PC-3 (cell line): ENCODE measurements around the gene LEKR1. TPM values are rescaled to one million over a fixed set of nuclear protein-coding genes. Genes with fewer than 3 reads are reported as not detected.

Source experiments
- ATAC-seq: fragments of 200-7000 bp; cut with Tn5 transposase; 2 replicates; pipeline ENCODE4 v1.9.1; 2020; ENCODE audit warnings: mild to moderate bottlenecking, moderate library complexity
- BruUV-seq: library from RNA; stranded (reverse); fragments of 400-500 nt; replicated peaks from 2 replicates; lab custom pipeline; 2021; lab: Mats Ljungman, UMichigan
- CTCF ChIA-PET: fragments of 300-600 bp; sonication (Branson Sonifier 250); formaldehyde crosslinking; loops from one replicate; lab custom pipeline; 2022; ENCODE audit warnings: antibody characterized with exemption; lab: Charles Lee
- POLR2A ChIA-PET: fragments of 300-600 bp; sonication (Branson Sonifier 250); formaldehyde crosslinking; loops from one replicate; lab custom pipeline; 2022; ENCODE audit warnings: antibody characterized with exemption; ENCODE audit not compliant: unreplicated experiment; lab: Charles Lee
- DNase-seq: peaks from one replicate; pipeline ENCODE4 v3.0.0-alpha.2; 2015
- H2AFZ ChIP-seq: fragments of 300-600 bp; sonication (generic); 2 replicates; pipeline ENCODE4 v1.6.0; 2016; ENCODE audit warnings: antibody characterized with exemption, low read length
- H3F3A ChIP-seq: fragments of 300-600 bp; sonication (generic); one replicate; pipeline ENCODE4 v1.6.0; 2017; ENCODE audit warnings: antibody characterized with exemption, low read length, control low read depth, mild to moderate bottlenecking; ENCODE audit not compliant: unreplicated experiment
- H3K27ac ChIP-seq: fragments of 300-600 bp; sonication (generic); 2 replicates; pipeline ENCODE4 v1.5.1; 2016; ENCODE audit warnings: mild to moderate bottlenecking, low read length
- H3K27me3 ChIP-seq: fragments of 300-600 bp; sonication (generic); 2 replicates; pipeline ENCODE4 v1.6.1; 2016; ENCODE audit warnings: low read length, mixed read lengths
- H3K36me3 ChIP-seq: fragments of 300-600 bp; sonication (generic); 2 replicates; pipeline ENCODE4 v1.6.1; 2016; ENCODE audit warnings: low read depth, mixed run types, low read length, mixed read lengths
- H3K4me1 ChIP-seq: fragments of 300-600 bp; sonication (generic); 2 replicates; pipeline ENCODE4 v1.5.1; 2016; ENCODE audit warnings: low read length; ENCODE audit not compliant: insufficient read depth
- H3K4me2 ChIP-seq: fragments of 300-600 bp; sonication (generic); 2 replicates; pipeline ENCODE4 v1.6.0; 2016; ENCODE audit warnings: low read length
- H3K4me3 ChIP-seq: fragments of 300-600 bp; sonication (generic); 2 replicates; pipeline ENCODE4 v1.5.1; 2016; ENCODE audit warnings: mild to moderate bottlenecking, low read length, mixed read lengths
- H3K79me2 ChIP-seq: fragments of 300-600 bp; sonication (generic); 2 replicates; pipeline ENCODE4 v1.6.1; 2017; ENCODE audit warnings: low read length, mixed read lengths
- H3K9ac ChIP-seq: fragments of 300-600 bp; sonication (generic); 2 replicates; pipeline ENCODE4 v1.6.0; 2016; ENCODE audit warnings: mild to moderate bottlenecking, low read length
- H3K9me2 ChIP-seq: fragments of 300-600 bp; sonication (generic); replicated peaks from 2 replicates; pipeline ENCODE4 v1.6.1; 2016; ENCODE audit warnings: mixed run types, low read length, mixed read lengths
- H3K9me3 ChIP-seq: fragments of 300-600 bp; sonication (generic); 2 replicates; pipeline ENCODE4 v1.6.1; 2016; ENCODE audit warnings: low read length, mixed read lengths
- H4K20me1 ChIP-seq: fragments of 300-600 bp; sonication (generic); 2 replicates; pipeline ENCODE4 v1.6.1; 2016; ENCODE audit warnings: low read length, mixed read lengths
- CTCF ChIP-seq: fragments of 300-600 bp; sonication (generic); conservative IDR thresholded peaks from 2 replicates; pipeline ENCODE4 v1.5.1; 2017; ENCODE audit warnings: antibody characterized with exemption, low read depth, mild to moderate bottlenecking, low read length
- EZH2 ChIP-seq: fragments of 300-600 bp; sonication (generic); IDR thresholded peaks from one replicate; pipeline ENCODE4 v1.6.1; 2017; ENCODE audit warnings: antibody characterized with exemption, mild to moderate bottlenecking, low read length; ENCODE audit not compliant: unreplicated experiment
- EZH2phosphoT487 ChIP-seq: fragments of 300-600 bp; sonication (generic); IDR thresholded peaks from 2 replicates; pipeline ENCODE4 v1.6.1; 2018; ENCODE audit warnings: mild to moderate bottlenecking, antibody characterized with exemption, low read length, borderline replicate concordance
- intact Hi-C: fragments of 100-400 bp; cut with micrococcal nuclease; formaldehyde crosslinking; loops from 2 replicates; pipeline ENCODE4 v1.9.0; 2023
- total RNA-seq: library from RNA; depleted of rRNA; stranded (reverse); fragments of >200 nt; gene quantifications from 2 replicates; pipeline ENCODE4 v1.2.3, GENCODE V29; 2014

LEKR1 gene
- total RNA-seq, 1 experiment from 2014 or later: 0.15 TPM

GRCh38 chr3:156923349-156923748 is 97.2 kb downstream of the LEKR1 start:
- Histone ChIP-seq H3K4me3 (no peak overlapping the region), H2AFZ (no peak overlapping the region), H3K9me2 (no peaks in the 10 kb centered on the region), H3K9ac (no peak overlapping the region), H3K36me3 (no peaks in the 10 kb centered on the region), H4K20me1 (no peaks in the 10 kb centered on the region), H3K27ac (no peak overlapping the region), H3K4me1 (peaks cover 29% of the 10 kb centered on the region), H3K79me2 (no peaks in the 10 kb centered on the region), H3K4me2 (no peak overlapping the region), H3F3A (no peaks in the 10 kb centered on the region), H3K27me3 (no peaks in the 10 kb centered on the region), H3K9me3 (no peaks in the 10 kb centered on the region)
- DNase-seq: no peak
- POLR2A ChIA-PET: no interaction called here
- no TSS peak for BruUV-seq
- CTCF ChIA-PET: no interaction called here
- ATAC-seq: no peak
- TF ChIP-seq CTCF (no peak), EZH2 (no peak), EZH2phosphoT487 (no peak)
- intact Hi-C loops: no loop called here

- Histone ChIP-seq H3K9ac (no peak overlapping the region), H3K4me2 (no peak overlapping the region), H3K4me3 (no peak overlapping the region), H3K9me3 (no peaks in the 10 kb centered on the region), H3K27ac (no peak overlapping the region), H3K9me2 (no peaks in the 10 kb centered on the region), H3K36me3 (no peaks in the 10 kb centered on the region), H3K79me2 (no peaks in the 10 kb centered on the region), H3K4me1 (no peaks in the 10 kb centered on the region), H3K27me3 (no peaks in the 10 kb centered on the region), H3F3A (no peaks in the 10 kb centered on the region), H4K20me1 (no peaks in the 10 kb centered on the region), H2AFZ (no peak overlapping the region)
- DNase-seq: no peak
- POLR2A ChIA-PET: no interaction called here
- no TSS peak for BruUV-seq
- CTCF ChIA-PET: no interaction called here
- TF ChIP-seq CTCF (no peak), EZH2 (no peak), EZH2phosphoT487 (no peak)
- ATAC-seq: no peak
- intact Hi-C loops: no loop called here
Observed at GRCh38 chr3:156938724-156939123, 112.6 kb downstream of the LEKR1 start.

- Histone ChIP-seq H3K9ac (no peak overlapping the region), H3K4me3 (no peak overlapping the region), H3K36me3 (no peaks in the 10 kb centered on the region), H4K20me1 (no peaks in the 10 kb centered on the region), H3K9me3 (no peaks in the 10 kb centered on the region), H3K27ac (no peak overlapping the region), H3K79me2 (no peaks in the 10 kb centered on the region), H3K4me1 (no peaks in the 10 kb centered on the region), H3K9me2 (no peaks in the 10 kb centered on the region), H3K4me2 (no peak overlapping the region), H3K27me3 (no peaks in the 10 kb centered on the region), H3F3A (no peaks in the 10 kb centered on the region), H2AFZ (no peak overlapping the region)
- no peak for DNase-seq
- CTCF ChIA-PET: no interaction called here
- intact Hi-C loops: no loop called here
- POLR2A ChIA-PET: no interaction called here
- no peak for ATAC-seq
- BruUV-seq: no TSS peak
- no peak for TF ChIP-seq EZH2phosphoT487
- TF ChIP-seq CTCF: no peak
- TF ChIP-seq EZH2: no peak
Observed at GRCh38 chr3:156939315-156939714, 113.2 kb downstream of the LEKR1 start.
